Glomerular endothelial cell (primary cell): Measurements from ENCODE around the gene RUNX1. TPM values are rescaled to one million over a fixed set of nuclear protein-coding genes. Genes with fewer than 3 reads are reported as not detected.

Experiments
- DNase-seq: peaks from one replicate; pipeline ENCODE4 v3.0.0-alpha.2; 2011; ENCODE audit warnings: low read depth, low spot score; ENCODE audit errors: extremely low read depth
- total RNA-seq: library from RNA; depleted of rRNA; stranded (reverse); fragments of >200 nt; gene quantifications from 2 replicates; pipeline ENCODE4 v1.2.3, GENCODE V29; 2015

The RUNX1 gene
- total RNA-seq, 1 donor from 2014 or later, result 11.6 TPM

DNA sequence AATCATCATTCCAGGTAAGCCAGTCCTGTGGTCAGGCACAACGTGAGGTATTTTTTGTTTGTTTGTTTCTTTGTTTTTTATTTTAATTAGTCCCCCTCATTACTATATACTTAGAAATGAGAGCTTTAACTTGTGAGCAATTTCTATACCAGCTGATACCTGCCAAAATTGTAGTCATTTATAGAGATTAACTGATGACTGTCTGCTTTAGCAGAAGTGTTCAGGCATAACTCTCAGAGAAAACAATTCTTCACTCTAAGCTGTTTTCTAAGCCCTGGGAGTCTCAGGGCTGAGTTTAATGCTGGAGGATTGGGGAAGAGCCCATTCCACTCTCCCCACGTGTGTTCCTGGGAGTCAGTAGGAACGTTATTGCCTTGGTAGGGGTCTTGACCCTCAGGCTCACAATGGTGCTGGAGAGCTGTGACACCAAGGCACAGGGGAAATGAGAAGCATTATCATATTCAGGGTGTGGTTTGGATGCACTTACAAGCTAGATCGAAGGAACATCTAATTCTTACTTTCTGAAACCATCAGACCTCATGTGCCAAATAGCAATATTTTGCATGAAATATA, 212.1 kb downstream of the RUNX1 start:
- DNase-seq, result no peak

DNA sequence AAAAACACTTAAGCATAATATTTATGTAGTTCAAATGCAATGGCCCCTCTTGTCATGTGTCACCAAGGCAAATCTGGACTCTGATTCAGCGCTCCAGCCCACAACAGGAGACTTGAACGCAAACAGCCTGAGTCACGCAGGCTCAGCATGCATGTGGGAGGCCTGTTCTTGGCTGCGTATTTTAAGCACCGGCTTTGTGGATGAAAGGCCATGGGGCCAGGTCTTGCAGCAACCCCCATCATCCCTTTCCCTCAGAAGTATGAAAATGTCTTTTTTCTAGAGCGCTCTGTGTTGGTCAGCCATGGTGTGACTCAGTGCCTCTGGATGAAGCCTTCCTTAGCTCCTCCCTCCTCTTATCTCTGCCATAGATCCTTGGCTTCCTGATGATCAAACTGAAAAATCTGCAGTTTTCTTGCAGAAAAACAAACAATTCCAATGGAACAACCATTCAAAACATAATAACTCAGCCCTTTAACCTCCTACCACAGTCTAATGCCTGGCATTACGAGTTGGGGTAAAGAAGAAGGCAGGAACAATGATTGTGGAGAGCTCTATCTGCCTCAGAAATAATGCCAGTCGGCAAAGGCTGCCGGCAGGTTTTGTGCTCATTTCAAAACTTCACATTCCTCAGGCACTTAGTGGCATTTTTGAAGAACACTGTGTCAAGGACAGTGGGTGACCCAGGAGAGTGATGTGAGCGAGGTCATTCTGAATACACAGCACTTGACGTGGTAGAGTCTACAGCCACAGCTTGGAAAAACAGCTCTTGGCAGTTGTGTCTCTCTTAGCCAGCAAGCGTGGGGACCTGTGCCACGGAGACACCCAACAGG, 212.8 kb downstream of the RUNX1 start:
- DNase-seq, result peak; percentile 79

DNA sequence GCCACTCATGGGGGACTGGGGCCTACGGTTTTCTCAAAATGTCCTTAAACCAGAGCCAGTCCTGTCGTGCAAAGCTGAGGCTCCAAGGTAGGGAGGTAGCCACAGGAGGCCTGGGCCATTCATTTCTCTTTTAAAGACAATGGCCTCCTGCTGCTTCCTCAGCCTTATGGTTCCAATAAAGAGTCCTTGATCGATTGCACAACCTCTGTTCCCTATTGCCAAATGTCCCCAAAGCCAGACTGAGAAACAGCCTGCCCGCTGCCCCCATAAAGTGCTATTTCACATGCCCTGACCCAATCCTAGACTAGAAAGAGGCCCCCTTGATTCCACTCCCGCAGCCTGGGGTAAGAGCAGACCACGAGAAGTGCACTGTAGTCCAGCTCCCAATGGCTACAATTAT, 213.6 kb downstream of the RUNX1 start:
- no peak for DNase-seq

DNA sequence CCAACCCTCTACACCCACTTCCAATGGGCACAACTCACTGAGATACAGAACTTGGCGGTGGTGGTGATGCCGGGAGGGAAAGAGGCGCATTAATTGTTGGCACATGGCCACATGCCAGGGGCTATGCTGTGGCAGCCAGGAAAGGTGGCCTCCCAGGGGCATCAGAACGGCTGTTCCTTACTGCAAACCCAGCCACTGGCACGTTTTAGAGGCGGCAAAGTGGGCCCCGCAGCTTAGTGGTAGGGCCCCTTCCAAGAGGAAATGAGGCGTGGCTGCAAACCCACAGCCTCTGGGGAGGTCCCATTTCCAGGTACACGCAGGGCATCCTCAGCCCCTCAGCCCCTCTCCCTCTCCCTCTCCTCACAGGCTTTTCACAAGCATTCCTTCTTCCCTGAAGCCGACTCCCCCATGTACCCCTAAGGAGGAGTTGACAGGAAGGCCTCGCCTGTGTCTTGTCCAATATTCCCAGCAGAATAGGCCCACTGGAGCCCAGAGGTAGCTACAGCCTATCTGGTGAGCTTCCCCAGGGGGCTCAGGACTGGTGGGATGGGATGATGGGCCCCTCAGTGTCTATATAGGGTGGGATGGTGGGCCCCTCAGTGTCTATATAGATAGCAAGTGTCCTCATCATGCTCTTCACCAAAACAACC, 214.1 kb downstream of the RUNX1 start:
- no peak for DNase-seq

DNA sequence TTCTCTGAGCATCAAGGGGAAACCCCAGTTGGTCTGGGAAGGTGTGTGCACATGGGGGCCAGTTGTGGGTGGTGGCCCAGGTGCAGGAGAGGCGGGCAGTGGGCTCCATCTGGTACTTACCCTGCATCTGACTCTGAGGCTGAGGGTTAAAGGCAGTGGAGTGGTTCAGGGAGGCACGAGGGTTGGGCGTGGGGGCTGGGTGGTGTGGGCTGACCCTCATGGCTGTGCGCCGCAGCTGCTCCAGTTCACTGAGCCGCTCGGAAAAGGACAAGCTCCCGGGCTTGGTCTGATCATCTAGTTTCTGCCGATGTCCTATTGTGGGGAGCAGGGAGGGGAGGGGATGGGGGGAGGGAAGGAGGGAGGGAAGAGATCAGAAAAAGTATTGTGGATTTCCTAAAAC, 214.8 kb downstream of the RUNX1 start:
- DNase-seq, result no peak

DNA sequence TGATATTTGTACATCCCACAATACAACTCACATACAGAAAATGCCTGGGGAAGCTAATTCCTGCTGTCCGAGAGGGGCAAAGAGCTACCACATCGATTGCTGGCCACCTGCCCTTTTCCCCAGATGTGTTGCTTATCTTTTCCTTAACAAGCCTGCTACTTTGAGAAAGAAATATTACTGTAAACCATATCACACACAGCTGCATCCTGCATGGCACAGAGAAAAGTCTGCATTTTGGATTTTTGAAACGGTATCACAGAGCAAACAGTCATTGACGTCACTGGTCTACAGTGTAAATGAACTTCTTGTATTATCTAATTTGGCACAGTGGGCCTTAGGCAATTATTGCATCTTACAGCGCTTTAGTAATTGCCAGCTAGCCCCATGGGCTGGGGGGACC, 215.6 kb downstream of the RUNX1 start:
- no peak for DNase-seq

DNA sequence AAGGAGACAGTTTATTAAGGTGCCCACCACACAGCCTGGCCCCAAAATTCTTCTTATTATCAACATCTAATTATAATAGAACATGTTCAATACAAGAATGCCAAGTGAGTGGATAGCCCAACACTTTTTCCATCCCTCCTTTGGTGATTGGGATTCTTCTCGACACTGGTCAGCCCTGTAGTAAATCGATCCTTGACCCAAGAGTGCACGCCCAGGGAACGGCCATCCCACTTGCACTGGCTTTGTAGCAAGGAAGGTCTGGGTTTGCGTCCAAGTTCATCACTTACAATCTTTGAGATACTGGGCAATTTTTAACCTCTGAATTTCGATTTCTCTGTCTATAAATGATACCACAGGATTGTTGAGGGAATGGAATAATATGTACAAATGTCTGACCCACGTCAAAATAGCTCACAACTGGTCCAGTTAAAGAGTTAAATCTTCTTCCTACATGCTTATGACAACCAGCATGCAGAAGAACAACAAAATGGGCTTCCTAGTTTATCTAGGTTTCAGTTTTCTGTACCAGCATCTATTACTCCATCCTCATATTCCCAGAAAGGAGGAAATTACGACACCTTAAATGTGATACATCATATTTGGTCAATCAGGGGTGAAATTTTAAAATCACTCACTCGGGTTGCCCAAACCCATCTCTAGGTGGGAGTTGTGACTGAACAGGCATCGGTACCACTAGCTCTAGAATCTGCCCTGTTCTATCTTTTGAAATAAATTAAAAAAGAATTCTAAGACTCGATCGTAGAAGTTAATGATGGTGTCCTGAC, 218.5 kb downstream of the RUNX1 start:
- DNase-seq, result no peak

DNA sequence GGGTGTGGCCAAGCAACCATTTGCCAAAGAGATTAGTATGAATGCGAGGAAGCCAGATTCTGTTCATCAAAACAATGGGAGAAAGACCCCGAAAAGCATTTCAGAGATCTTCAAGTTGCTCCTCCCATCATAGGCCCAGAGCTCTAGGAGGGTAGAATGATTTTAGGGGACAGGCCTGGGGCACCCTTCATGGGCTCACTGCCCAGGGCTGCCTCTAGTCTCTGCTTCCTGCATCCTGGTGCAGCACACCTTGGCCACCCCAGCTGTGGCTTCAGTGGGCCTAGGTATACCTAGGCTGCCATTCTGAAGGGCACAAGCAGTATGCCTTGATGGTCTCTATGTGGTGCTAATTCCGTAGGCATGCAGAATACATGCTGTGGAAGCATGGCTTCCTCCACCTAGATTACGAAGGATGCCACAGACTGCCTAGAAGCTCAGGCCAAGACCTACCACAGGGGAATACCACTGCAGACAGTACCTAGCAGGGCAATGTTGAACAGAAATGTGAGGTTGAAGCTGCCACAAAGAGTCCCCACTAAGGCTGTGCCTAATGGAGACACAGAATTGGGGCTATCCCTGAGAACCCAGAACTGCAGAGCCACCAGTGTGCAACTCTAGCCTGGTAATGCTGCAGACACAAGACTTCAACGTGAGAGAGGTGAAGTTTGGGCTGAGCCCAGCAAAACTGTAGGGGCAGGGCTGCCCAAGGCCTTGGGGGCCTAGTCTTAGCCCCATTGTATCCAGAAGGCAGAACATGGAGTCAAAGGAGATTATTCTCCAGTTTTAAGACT, 221.5 kb downstream of the RUNX1 start:
- DNase-seq, result no peak

DNA sequence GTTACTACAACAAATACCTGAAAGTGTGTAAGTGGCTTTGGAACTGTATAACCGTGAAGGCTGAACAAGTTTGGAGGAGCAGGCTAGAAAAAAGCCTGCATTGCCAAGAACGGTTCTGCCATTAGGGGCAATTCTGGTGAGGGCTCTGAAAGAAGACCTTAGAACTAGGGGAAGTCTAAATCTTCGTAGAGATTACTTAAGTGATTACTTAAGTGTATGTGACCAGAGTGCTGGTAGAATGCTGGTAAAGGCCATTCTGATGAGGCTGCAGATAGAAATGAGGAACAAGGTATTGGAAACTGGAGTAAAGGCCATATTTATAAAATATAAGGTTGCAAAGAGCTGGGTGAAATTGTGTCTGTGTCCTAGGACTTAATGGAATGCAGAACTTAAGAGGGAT, 222.3 kb downstream of the RUNX1 start:
- no peak for DNase-seq

DNA sequence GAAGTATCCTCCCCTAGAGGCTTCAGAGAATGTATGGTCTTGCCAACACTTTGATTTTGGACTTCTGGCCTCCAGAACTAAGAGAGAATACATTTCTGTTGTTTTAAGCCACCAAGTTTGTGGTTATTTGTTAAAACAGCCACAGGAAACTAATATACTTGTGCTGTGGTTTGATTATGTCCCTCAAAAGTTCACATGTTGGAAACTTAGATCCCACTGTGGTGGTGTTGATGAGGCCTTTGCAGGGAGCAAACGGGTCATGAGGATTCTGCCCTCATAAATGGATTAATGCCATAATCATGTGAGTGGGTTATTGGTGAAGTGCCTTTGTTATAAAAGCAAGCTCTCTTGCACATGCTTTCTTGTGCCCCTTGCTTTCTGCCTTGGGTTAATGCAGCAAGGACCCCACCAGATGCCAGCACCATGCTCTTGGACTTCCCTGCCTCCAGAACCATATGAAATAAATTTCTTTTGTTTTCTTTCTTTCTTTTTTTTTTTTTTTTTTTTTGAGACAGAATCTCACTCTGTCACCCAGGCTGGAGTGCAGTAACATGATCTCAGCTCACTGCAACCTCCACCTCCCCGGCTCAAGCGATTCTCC, 223.1 kb downstream of the RUNX1 start:
- no peak for DNase-seq

DNA sequence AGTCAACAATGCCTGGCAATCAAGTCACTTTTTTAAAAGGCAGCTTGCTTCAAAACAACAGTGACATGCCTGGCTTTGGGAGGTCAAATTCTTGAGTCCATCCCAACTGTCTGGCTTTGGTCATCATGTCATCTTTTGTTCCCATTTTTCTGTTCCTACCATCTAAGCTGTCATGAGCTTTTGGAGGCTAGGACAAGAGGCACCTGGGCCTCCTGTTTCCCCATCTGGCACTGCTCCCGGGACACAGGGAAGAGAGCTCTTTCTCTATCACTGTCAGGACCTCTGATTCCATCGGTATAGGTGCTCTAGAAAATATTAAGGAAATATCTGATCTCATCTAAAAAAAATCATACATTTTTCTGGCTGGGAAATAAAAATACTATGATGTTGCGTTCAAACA, 224.0 kb downstream of the RUNX1 start:
- no peak for DNase-seq

DNA sequence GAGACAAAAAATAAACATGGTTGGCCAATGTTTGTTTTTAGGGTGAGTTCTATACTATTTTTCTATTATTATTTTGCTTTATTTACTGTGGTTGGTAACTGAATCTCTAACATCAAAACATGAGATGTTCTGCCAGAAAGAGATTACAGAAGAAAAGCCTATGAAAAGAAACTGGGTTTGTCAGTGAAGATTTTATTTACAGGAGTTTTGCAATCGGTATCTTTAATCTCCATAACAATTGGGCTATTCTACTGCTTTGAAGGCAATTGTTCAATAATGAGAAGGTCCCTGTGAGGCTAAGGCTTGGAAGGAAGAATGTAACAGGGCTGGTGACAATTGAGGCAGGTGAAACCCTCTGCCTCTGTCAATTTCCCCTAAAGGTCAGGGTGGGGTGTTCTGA, 224.8 kb downstream of the RUNX1 start:
- DNase-seq, result no peak

DNA sequence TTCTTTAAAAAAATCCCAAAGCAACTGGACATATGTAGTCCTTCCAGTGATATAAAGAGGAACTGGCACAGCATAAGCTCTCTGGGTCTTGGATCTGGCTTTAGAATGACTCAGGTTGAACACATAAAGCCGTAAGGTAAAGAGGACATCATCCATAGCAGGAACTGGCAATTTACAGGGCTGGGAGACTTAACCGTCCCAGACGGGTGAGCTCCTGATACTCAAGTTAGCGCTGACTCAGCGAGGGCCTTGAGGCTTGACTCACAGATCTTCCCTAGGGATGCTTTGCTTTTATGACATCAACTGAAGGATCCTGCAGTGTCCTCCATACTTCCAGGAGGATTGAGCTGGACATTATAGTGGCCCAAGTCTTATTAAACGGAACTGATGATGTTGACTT, 226.2 kb downstream of the RUNX1 start:
- no peak for DNase-seq

DNA sequence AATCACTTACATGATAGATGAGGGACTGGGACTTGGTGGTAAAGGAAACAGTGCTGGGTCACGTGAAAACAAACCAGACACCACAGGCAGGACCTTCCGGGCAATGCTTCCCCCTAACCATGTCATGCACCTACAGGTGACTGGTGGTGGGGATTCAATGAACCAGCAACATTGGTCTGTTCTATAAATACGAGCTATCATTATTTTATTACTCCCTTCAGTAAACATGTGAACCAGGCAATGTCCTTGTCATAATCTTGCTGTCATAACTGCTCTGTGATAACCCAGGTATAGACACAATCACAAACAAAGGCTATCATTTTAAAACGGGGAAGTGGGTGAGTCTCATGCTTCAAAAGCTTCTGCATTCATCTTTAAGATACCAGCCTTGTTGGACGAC, 226.9 kb downstream of the RUNX1 start:
- no peak for DNase-seq

DNA sequence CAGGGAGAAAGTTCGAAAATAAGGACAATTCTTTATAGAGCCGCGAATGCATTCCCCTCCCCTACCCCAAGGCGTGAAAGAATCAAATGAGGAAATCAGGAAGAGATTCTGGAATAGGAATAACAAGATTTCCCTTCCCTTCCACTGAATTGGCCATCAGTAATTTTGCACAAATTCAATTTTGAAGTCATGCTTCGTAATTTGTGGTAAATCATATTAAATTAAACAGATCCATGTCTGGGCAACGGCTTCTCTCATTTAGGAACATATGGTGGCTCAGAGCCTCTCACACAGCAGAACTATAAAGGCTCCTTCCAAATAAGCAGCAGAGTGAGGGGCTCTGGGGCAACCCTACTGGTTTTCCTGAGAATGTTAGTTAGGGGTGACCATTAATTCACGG, 227.4 kb downstream of the RUNX1 start:
- no peak for DNase-seq

DNA sequence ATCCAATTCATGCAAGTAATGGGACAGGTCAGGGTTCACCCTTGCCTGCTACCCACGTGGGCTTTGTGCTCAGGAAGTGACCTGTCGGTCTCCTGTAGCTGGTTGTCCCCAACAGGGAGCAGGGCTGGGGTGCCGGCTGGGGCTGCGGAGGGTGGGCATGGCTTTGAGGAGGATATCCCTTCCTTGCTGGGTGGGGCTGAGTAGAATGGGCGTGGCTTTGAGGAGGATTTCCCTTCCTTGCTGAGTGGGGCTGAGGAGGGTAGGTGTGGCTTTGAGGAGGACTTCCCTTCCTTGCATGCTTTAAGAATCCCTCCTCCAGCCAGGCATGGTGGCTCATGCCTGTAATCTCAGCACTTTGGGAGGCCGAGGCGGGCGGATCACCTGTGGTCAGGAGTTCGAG, 229.1 kb downstream of the RUNX1 start:
- DNase-seq, result no peak

DNA sequence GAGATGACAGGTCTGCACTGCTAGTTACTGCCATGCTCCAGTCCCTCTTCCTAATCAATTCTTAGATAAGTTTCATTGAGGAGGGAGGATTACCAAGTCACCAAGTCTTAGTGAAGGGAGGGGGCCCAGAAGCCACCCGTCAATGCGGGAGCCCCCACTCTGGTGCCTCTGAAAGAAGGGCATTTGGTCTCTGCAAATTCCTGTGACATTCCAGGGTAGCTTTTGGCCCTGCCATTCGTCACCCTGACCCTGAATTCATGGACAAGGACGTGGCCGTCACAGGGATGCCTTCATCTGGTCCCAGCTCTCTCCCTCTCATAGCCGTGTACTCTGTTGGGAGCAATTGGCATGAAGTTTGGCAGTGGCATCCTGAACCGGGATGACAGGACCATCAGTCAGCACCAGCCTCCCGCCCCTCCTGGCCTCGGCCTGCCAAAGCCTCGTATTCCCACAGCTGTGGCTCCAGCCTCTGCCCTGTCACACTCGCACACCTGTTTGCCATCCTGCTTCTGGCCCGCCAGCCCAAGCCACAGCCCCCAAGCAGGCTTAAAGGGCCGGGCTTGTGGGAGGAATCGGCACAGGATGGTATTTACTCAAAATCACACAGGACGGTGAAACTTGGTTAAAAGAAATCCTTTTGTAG, 229.6 kb downstream of the RUNX1 start:
- DNase-seq, result no peak

DNA sequence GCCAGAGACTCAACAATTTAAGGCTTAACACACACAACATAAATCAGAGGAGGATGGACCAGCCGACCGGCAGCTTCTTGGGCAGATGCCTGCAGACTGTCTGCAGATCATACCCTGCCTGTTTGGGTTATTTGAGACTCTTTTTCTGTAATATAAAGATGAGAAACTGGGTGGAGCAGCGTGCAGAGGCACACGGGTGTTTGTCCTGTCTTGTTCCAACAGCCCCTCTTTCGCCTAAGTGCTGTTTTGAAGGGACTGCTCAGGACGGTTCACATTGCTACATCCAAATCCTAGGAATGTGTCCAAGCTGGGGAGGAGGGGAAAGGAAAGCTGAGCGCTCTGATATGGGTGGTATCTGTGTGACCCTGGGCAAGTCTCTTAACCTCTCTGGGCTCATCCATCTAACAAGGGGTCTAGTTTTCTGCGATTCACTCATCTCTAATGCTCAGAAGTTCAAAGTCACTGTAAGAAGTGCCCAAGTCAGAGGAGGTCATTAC, 230.4 kb downstream of the RUNX1 start:
- no peak for DNase-seq

DNA sequence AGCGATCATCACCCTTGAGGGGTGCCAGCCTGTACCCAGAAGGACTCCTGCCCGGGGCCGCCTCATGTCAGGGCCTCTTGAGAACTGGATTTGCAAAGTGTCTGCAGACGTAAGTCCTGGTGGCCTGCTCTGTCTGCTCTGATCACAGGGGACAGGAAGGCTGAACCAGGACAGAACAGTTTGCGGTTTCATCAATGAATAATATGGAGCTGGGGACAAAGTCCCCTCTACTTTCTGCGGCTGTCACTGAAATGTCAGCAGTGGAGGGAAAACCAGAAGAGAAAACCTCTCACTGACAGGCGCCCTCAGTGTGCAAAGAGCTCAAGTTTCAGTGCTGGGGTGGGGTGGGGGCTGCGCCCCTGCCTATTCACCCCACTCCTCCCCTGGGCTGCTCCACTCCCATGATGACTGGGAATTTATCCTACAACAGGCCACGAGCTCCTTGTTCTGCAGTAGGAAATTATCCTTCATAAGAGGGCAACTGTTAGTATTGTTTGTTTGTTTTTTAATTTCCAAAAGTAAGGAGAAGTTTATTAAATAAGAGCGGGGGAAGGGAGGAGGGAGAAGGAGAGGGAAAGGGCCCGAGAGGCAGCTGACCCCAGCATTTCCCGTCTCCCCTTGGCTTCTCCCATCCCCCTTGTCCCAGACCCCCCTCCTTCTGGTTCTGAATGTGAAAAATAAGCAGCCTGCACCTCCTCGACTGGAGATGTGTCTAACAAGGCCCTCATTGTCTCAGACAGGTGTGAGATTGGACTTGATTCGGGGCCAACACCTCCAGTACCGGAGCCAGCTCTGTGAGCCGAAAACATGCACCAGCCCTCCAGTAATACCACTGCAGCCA, 231.1 kb downstream of the RUNX1 start:
- DNase-seq, result no peak
